ENCODE measurements around the gene ATP2B2. TPM values are rescaled to one million over a fixed set of nuclear protein-coding genes. Genes with fewer than 3 reads are reported as not detected.

Gene ATP2B2
- total and polyA plus RNA-seq, 2 experiments from 2014 or later, result 0.42 to 0.63 TPM

GRCh38 chr3:10460951-10461545 is 44.3 kb downstream of the ATP2B2 start:
- H3K4me3 ChIP-seq, result no peak overlapping the region
- no peak for DNase-seq (ENCODE audit: low spot score)
- Mint-ChIP-seq H3K9me3 (no peaks in the 10 kb centered on the region), H3K27ac (no peak overlapping the region), H3K4me1 (peaks cover 13% of the 10 kb centered on the region; the same call in 2 of the 3 replicates), H3K4me3 (no peak overlapping the region), H3K36me3 (ENCODE audit: low read depth) (no peaks in the 10 kb centered on the region), H3K27me3 (ENCODE audit: insufficient read depth, low read depth, poor library complexity) (peaks cover 2% of the 10 kb centered on the region)
- H3K4me1 ChIP-seq (ENCODE audit: insufficient read depth), result 0 out of 2 replicates have a peak, but pooled peaks cover 1% of the 10 kb centered on the region
- H3K27me3 ChIP-seq (ENCODE audit: insufficient read depth), result no peaks in the 10 kb centered on the region
- TF ChIP-seq JUNB (IDR thresholded peaks at IDR 0.05; ENCODE audit: unreplicated experiment), result no peak
- no peak for TF ChIP-seq ZNF331 (CRISPR knock-in tag; IDR thresholded peaks at IDR 0.05; ENCODE audit: low read depth)
- no peak for TF ChIP-seq ZNF114 (CRISPR knock-in tag; IDR thresholded peaks at IDR 0.05)
- TF ChIP-seq REST (IDR thresholded peaks at IDR 0.05; ENCODE audit: unreplicated experiment), result no peak
- no peak for TF ChIP-seq STAT1 (IDR thresholded peaks at IDR 0.05; ENCODE audit: unreplicated experiment)
- TF ChIP-seq EZH2phosphoT487 (IDR thresholded peaks at IDR 0.05; ENCODE audit: unreplicated experiment), result no peak
- no peak for TF ChIP-seq CREB1 (CRISPR knock-in tag; IDR thresholded peaks at IDR 0.05; ENCODE audit: low read depth)
- no peak for TF ChIP-seq ETS1 (IDR thresholded peaks at IDR 0.05)
- no peak for TF ChIP-seq EZH2 (IDR thresholded peaks at IDR 0.05; ENCODE audit: low read depth, unreplicated experiment)
- TF ChIP-seq ZNF462 (CRISPR knock-in tag; IDR thresholded peaks at IDR 0.05), result no peak
- TF ChIP-seq POLR2AphosphoS5 (IDR thresholded peaks at IDR 0.05; ENCODE audit: low read depth), result no peak
- no peak for TF ChIP-seq CTCF (conservative IDR thresholded peaks at IDR 0.05; ENCODE audit: low read depth in 2 of 2)
- no peak for TF ChIP-seq NANOG (IDR thresholded peaks at IDR 0.05; ENCODE audit: borderline replicate concordance)
- no peak overlapping the region for H3K4me2 ChIP-seq
- H4K20me1 ChIP-seq (replicated peaks; ENCODE audit: insufficient read depth), result peaks cover 5% of the 10 kb centered on the region; the same call in 1 of the 2 replicates
- no peak for ATAC-seq
- H2AFZ ChIP-seq, result no peak overlapping the region
- no peaks in the 10 kb centered on the region for H3K36me3 ChIP-seq (ENCODE audit: insufficient read depth)
- no peaks in the 10 kb centered on the region for H3K79me2 ChIP-seq (replicated peaks; ENCODE audit: insufficient read depth)
- H3F3A ChIP-seq (replicated peaks; ENCODE audit: low read depth), result no peaks in the 10 kb centered on the region
- no peaks in the 10 kb centered on the region for H3K9me2 ChIP-seq (ENCODE audit: insufficient read depth)
- no peak overlapping the region for H3K27ac ChIP-seq (ENCODE audit: low read depth)

Measured in GM23338 (cell line).